ENCODE measurements around the gene RNF111. TPM values are rescaled to one million over a fixed set of nuclear protein-coding genes. Genes with fewer than 3 reads are reported as not detected.

The RNF111 gene
- total and polyA plus RNA-seq, 2 experiments from 2014 or later: 14.4 to 24.5 TPM

GRCh38 chr15:59042041-59042440, 54.6 kb downstream of the RNF111 start:
- Histone ChIP-seq H3K4me3 (no peak overlapping the region), H4K20me1 (replicated peaks; ENCODE audit: insufficient read depth) (peaks cover 3% of the 10 kb centered on the region; the same call in 1 of the 2 replicates), H3K9me2 (ENCODE audit: insufficient read depth) (no peaks in the 10 kb centered on the region), H3F3A (replicated peaks; ENCODE audit: low read depth) (no peaks in the 10 kb centered on the region), H2AFZ (no peak overlapping the region), H3K4me1 (ENCODE audit: insufficient read depth) (no peaks in the 10 kb centered on the region), H3K27me3 (ENCODE audit: insufficient read depth) (no peaks in the 10 kb centered on the region), H3K4me2 (no peak overlapping the region), H3K27ac (ENCODE audit: low read depth) (no peak overlapping the region), H3K79me2 (replicated peaks; ENCODE audit: insufficient read depth) (peaks cover 62% of the 10 kb centered on the region), H3K36me3 (ENCODE audit: insufficient read depth) (no peaks in the 10 kb centered on the region)
- Mint-ChIP-seq H3K4me3 (no peak overlapping the region), H3K9me3 (no peaks in the 10 kb centered on the region), H3K27ac (no peak overlapping the region), H3K27me3 (ENCODE audit: insufficient read depth, low read depth, poor library complexity) (peaks cover 2% of the 10 kb centered on the region), H3K36me3 (ENCODE audit: low read depth) (peaks cover 6% of the 10 kb centered on the region; the same call in 1 of the 3 replicates), H3K4me1 (no peaks in the 10 kb centered on the region)
- no peak for DNase-seq (ENCODE audit: low spot score)
- TF ChIP-seq POLR2AphosphoS5 (IDR thresholded peaks at IDR 0.05; ENCODE audit: low read depth) (no peak), EZH2phosphoT487 (IDR thresholded peaks at IDR 0.05; ENCODE audit: unreplicated experiment) (no peak), ZNF462 (CRISPR knock-in tag; IDR thresholded peaks at IDR 0.05) (no peak), CTCF (conservative IDR thresholded peaks at IDR 0.05; ENCODE audit: low read depth in 2 of 2) (no peak), STAT1 (IDR thresholded peaks at IDR 0.05; ENCODE audit: unreplicated experiment) (no peak), NANOG (IDR thresholded peaks at IDR 0.05; ENCODE audit: borderline replicate concordance) (no peak), JUNB (IDR thresholded peaks at IDR 0.05; ENCODE audit: unreplicated experiment) (no peak), CREB1 (CRISPR knock-in tag; IDR thresholded peaks at IDR 0.05; ENCODE audit: low read depth) (no peak)
- no peak for ATAC-seq

Data from GM23338 (cell line).